ENCODE measurements around the gene ZNF385B.
"Not testable (repeated sequence)": the region's sequence is repeated elsewhere in the genome, so short reads cannot be mapped to it uniquely, and the experiment has no call there.

ZNF385B gene

DNA sequence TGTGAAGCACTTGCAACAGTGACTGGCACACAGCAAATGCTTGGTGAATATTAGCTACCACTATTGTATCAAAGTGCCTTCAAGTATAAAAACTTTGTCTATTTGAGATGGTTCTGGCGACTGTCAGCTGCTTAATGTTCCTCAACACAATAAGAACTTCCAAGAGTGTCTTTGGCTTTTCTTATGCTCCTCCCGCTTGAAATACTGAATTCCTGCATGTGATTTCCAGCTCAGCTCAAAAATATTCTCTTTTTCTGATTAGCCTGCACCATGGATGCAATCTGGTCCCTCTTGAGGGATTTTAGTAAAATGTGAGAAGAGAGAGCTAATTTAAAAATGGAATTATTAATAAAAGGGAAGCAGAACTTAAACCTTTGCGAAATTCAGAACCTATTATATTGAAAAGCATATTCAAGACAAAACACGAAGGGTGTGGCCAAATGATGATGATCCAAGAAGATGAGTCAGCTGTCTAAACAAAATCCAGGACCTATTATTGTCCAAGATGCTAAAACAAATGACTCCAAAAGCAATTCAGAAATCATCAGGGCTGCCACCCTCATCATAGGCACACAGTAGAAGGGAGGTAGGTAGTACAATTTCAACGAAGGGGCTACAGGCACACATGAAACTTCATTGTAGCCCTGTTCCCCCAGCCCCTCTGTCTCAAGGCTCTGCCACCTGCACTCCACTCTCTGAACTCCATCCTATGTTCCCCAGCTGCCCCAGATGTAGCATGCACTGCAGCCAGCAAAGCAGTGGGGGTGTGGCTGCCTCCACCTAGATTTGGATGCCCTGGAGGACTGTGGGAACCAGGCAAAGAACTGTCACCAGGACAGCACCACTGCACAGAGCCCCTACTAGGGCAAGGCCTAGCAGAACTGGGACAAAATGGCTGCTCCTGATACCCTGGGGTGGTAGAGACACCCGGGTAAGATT is 190.1 kb downstream of the ZNF385B start:
- no peak for DNase-seq

DNA sequence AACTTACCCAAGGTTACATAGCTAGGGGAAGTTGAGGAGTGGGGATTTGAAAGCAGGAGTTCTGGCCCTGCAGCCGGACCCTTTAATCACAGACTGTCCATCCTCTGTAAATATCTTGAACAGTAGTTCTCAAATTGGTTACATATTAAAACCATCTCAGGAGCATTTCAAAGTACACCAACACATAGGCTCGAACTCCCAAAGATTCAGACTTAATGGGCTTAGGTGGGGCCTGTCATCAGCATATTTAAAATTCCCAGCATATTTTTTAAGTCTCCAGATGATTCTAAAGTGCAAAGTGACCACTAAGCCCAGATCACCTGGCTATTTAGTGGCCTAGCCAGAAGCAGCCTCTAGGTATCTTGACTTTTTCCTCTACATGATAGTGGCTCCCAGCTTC is 192.2 kb downstream of the ZNF385B start:
- no peak for DNase-seq

DNA sequence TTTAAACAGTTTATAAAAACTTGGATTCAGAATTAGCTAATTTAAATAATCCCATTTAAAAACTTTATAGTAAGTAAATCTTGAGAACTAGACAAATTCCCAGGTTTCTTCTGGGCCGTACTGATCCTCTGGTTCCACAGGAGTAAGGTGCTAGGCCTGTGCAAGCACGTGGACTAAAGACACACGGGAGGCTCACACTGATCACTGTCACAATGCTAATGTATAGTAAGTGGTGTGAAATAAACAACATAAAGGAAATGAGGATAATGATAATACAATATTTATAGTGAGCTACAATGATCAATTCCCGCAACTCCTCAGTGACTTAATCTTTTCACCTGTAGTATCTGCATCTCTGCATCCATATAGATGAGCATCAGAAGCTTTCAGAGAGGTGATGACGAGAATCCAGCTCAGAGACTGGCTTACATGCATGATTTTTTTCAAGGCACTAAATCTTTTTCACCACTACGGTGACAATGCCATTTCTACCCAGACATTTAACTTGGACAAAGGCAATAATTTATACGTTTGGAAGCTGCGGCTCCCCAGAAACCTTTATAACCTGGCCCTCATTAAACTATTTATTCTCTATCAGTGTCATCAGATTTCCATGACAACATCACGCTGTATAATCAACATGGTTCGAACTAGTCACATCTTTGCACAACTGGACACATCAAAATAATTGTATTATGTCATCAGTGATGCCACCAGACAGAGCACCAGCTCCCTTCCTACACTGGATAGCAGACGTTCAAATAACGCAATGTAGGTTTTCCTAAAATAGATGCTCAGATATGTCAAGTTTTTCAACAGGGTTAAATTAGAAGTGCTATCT is 196.2 kb downstream of the ZNF385B start:
- DNase-seq = no peak

DNA sequence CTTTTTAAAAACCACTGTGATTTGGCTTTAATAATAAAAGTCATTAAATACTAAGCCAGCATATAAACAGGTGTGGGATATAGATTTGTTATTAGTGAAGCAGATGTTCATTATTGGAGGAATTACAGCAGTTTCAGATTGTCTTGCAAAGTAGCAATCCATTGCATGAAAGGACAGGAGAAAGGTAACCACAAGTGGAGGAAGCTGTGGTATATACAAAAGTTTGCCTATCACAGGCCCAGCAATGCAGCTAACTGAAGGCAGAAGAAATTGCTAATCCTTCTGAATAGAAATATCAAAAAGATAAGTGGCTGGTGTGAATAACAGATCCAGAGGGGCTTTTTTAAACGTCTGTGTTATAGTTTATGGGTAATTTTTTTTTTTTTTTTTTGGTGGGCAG is 199.4 kb downstream of the ZNF385B start:
- DNase-seq = no peak

DNA sequence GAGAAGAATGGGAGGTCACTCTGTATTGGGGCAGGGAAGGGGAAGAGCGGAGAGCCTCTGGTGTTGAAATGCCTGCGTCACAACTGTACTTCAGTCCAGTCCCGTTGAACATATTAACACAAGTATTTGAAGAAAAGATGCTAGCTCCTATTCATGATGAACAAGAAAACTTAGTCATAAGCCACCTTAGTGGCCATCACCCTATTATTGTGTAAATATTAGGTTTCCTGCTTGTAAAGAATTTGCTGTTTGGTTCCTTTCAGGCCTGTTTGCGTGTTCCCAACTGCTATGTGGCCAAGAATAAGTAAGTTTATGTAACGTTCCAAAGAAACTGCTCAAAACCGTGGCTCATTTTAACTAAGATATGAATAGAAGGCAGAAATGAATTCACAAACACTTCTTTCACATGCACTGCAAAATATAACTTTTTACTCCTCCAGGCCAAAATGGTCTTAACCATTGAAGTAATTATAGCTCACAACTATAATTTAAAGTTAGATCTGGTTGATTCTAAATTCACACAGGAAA is 204.3 kb downstream of the ZNF385B start:
- DNase-seq = no peak

DNA sequence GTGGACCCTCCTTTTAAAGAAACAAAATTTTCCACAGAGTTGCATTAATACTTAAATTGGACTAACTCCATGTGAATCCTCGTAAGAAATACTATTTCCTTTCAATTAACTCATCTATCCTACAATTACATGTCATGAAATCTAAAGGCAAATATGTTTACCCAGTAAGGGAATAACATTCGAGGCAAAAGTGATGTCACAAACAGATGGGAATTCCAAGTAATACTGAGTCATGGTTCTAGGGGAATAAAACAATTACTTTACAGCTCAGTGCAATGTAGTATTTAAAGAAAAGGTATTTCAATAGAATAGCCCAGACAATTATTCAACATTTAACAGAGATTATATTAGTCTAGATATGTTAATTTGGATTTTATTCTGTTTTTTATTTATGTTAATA is 205.8 kb downstream of the ZNF385B start:
- DNase-seq = no peak

DNA sequence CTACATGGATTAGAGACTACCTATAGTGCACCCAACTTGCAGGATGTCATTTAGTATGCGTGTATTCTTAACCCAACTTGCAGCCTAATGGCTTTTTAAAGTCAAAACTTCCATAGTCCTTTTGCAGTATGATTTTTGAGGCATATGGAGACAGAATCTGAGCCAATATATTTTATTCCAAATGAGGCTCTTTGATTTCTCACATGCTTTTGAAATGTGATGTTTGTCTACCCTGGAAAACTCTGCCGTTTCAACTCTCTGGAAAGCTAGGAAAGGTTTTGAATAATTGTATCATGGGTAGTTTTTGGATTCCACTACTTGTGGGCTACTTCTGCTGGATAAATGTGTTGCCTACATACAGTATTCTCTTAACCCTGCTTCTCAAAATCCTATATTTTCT is 206.6 kb downstream of the ZNF385B start:
- no peak for DNase-seq

DNA sequence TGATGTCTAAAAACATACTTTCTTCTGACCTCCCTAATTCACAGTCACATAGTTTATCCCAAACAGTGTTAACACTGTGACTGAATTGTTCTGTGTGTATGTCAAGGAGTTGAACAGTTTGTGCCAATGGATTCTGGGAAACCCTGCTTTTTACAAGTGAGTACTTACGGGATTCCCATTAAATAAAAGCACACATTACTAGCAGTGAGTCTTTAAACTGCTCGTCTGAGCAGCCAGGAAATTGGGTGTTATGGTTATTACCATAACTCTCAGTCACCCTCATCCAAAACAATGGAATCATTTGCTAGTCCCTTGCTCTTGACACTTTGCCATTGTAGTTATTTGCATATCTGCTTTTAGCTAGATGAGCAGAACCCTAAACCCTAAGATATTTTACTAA is 209.1 kb downstream of the ZNF385B start:
- no peak for DNase-seq

DNA sequence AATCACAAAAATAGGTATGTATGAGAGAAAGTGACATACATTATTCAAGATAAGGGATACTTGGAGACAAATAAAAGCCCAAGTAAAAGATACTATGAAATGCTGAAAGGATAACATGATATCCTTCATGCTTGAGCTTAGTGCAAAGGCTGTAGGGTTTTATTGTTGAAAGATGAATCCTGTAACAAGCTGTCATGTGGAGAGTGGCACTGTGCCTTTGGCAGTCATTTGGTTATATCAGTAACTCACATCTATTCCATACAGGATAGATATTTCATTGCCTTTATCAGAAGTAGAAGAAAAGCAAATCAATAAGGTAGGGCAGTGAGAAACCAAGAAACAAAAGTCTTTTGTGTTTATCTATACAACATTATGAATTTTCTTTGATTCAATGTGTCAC is 211.0 kb downstream of the ZNF385B start:
- DNase-seq = no peak

DNA sequence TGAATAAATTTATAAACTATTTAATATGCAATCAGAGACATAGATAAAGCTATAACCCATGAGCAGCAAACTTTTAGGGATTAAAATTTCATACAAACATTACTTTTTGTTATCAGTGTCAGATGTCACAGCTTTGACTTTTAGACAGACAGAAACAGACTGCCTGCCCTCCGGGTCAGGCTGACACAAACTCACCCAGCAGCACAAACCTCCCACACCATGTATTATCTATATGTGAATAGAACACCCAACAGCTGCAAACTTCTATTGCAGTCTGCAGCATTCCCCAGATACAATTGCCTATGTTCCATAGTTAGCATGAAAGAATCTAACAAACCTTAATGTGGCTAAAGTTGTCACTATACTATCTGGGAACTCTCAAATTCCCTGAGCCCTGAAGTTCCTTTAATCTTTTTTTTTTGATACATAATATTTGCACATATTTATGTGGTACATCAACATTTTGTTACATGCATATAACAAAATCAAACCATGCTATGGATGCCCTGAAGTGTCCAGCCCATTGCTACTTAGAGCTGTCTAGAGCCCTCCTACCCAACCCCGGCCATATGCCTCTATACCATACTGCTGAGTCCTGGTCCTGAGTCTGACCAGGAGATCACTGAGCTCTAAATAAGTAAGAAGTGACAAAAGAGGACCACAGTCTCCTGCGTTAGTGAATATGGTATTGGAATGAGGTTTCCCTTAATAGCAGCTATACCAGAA is 214.4 kb downstream of the ZNF385B start:
- DNase-seq = no peak

DNA sequence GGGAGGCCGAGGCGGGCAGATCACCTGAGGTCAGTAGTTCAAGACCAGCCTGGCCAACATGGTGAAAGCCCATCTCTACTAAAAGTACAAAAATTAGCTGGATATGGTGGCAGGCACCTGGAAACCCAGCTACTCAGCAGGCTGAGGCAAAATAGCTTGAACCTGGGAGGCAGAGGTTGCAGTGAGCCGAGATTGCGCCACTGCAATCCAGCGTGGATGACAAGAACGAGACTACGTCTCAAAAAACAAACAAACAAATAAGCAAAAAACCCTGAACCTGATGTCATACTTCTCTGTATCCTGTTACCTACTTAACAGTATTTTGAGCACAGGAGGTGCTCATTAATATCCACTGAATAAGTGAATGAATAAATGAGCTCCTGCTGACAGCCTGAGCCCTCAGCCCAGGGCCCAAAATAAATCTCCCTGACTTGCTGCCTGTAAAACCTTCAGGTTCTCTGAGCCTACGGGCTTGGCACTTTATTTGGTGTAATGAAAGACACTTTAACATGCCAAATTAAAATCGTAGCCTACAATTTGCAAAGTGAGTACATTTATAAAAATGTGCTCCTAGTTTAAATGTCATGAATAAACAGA is 215.1 kb downstream of the ZNF385B start:
- no peak for DNase-seq

DNA sequence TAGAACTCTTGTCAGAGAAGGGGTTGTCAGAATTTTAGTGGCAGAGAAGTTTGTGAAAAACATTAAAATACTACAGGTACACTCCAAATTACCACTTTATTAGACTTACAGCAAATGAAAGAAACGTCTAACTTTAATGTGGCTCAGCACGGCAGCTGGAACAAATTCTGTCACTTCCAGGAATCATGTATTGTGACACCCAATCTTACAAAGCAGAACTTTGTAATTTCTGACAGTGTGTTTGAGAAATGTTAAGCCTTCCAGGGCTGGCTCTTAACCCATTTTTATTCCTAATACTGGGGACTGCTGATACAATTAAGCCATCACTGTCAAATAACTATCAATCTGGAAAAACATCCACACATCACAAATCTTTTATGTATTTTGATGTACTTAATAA is 216.4 kb downstream of the ZNF385B start:
- no peak for DNase-seq

DNA sequence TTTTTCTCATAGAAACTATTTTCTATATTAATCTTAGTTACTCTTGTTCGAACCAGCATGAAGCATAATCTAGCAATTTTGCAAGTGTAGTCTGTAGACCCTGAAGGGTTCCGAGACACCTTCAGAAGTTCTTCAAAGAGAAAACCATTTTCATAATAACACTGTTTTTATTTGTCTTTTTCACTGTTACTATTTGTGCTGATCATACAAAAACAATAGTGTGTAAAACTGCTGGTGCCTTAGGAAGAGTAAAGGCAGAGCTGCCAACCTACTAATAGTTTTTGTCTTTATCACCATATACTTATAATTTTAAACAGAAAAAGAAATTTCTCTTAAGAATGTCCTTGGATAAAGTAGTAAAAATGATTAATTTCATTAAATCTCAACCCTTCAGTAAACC is 218.9 kb downstream of the ZNF385B start:
- DNase-seq = no peak

DNA sequence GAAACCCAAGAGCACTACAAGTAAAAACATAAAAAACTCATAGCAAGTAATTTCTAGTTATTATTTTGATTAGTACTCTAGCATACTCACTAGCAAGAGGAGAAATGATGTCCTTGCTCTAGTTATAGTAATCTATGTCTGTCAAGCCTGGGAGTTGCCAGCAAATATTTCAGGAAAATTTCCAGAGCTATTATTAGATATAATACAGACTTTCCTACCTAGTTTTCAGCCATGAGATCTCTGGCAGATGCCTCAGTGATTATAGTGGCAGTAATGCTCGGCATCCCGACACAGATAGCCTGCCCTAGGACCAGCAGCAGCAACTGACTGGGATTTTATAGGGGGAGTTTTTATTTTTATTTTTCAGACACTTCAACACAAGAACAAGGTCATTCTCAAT is 224.4 kb downstream of the ZNF385B start:
- DNase-seq = no peak

DNA sequence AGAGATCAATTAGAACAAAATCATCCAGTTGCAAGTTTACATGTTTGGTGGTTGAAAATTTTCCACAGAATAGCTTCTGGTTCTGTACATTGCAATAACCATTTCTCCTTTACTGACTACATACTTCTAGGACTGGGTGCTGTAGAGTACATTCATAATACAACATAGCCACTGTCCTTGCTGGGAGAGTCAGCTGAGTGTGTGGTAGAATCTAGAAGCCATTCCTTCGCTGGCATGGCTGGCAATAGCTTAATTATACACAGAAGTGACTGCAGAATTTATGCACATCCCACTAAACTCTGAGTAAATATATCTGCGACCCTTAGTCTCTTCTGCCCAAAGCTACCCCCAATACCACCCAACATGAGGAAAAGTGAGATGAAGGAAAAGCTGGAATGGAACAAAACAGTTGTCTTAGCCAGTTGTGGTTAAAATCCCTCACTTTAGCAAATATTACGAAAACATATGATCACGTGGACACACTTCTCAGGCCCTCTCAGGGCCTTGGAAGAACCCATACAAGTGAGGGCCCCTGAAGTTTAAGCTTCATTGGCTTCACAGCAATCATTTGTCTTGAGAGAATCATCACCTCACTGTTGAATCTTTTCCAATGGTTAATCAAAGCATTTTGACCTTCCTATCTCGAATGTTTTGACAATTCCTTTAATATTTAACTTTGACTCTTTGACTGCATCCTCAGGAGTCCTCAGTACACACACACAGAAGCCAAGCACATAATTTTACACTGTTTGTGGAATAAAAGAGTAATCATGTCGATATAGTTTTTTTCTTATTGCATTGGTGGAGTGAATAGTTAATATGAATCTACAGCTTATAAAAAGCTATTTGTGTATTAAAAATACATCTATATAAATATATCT is 225.1 kb downstream of the ZNF385B start:
- DNase-seq = no peak

DNA sequence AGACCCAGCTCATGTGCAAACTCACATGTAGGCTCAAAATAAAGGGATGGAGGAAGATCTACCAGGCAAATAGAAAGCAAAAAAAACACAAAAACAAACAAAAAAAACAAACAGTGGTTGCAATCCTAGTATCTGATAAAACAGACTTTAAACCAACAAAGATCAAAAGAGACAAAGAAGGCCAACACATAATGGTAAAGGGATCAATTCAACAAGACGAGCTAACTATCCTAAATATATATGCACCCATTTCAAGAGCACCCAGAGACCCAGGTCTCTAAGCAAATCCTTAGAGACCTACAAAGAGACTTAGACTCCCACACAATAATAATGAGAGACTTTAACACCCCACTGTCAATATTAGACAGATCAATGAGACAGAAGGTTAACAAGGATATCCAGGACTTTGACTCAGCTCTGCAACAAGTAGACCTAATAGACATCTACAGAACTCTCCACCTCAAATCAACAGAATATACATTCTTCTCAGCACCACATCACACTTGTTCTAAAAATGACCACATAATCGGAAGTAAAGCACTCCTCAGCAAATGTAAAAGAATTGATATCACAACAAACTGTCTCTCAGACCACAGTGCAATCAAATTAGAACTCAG is 229.5 kb downstream of the ZNF385B start:
- DNase-seq = not testable (repeated sequence)

DNA sequence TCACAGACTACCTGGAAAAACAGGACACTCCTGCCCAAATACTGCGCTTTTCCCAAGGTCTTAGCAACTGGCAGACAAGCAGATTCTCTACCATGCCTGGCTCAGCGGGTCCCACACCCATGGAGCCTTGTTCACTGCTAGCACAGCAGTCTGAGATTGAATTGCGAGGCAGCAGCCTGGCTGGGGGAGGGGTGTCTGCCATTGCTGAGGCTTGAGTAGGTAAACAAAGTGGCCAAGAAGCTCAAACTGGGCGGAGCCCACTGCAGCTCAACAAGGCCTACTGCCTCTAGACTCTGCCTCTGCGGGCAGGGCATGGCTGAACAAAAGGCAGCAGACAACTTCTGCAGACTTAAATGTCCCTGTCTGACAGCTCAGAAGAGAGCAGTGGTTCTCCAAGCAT is 231.6 kb downstream of the ZNF385B start:
- DNase-seq = not testable (repeated sequence)

DNA sequence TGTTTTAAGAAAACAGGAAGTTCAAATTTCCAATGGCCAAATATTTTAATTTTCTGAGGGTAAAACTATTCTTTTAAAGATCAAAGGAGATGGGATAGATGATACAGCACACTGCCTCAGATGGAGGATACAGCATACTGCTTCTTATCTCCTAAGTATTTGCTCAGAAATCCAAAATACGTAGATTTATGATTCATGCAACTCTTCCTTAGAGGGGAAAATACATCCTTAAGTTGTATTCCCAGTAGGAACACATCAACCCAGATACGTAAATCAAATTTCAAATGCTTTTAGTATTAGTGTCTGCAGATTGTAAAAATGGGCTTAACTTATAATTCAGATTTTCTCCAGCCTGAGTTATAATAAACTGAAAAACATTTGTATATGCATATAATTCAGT is 235.2 kb downstream of the ZNF385B start:
- no peak for DNase-seq

DNA sequence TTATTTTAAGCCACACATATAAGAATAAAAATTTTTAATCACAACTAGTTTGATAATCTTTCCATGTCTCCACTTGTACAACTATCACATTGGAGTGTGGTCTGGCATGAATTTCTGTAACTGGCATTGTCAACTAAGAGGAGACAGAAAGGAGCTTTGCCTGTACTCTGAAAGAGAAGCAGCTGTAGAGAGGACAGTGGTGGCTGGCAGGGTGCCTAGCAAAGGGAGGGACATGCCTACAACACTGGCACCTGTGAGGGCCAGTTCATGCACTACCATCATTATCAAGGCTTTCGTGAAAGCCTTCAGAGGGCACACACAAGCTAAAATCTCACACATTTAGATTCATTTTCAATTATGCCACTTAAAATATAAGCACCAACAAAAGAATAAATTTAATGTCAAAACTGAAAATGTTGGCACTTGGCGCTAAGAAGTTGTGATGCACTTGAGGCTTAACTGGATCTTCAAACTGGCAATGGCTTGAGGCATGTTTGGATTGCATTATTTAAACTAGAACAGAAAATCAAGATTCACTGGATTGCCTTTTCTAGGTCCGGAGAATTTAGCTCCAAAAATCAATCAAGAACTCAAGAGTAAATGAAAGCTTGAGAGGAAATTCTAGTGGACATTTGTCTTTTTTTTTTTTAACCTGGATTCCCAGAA is 238.6 kb downstream of the ZNF385B start:
- DNase-seq = no peak

DNA sequence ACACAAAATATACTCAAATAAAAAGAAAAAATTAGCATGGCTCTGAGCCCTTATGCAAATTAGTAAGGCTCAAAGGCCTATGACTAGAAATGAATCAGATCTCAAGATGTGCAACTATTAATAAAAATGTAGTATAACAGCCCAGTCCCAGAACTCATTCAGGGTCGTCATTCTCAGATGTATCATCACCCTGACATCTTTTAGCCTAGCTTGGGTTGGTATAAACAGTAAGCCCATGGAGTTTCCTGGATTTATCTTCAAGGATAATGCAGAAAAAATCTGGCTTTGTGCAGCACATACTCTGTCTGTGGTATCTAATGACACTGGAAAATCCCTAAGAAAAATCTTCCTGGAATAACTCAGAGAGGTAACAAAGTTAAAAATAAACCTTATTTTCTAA is 239.3 kb downstream of the ZNF385B start:
- no peak for DNase-seq

Data from suppressor macrophage treated with lipopolysaccharide for 4 hours (primary cell).